ENCODE measurements around the gene SNX24.
A peak's percentile ranks its signal among the peaks of the same experiment; 100 is the strongest.

Gene SNX24

GRCh38 chr5:123028222-123028621 is 182.8 kb downstream of the SNX24 start:
- DNase-seq (ENCODE audit: low read depth): no peak
- no peak overlapping the region for H3K4me3 ChIP-seq (ENCODE audit: low read length)
- TF ChIP-seq, protein P1, sequence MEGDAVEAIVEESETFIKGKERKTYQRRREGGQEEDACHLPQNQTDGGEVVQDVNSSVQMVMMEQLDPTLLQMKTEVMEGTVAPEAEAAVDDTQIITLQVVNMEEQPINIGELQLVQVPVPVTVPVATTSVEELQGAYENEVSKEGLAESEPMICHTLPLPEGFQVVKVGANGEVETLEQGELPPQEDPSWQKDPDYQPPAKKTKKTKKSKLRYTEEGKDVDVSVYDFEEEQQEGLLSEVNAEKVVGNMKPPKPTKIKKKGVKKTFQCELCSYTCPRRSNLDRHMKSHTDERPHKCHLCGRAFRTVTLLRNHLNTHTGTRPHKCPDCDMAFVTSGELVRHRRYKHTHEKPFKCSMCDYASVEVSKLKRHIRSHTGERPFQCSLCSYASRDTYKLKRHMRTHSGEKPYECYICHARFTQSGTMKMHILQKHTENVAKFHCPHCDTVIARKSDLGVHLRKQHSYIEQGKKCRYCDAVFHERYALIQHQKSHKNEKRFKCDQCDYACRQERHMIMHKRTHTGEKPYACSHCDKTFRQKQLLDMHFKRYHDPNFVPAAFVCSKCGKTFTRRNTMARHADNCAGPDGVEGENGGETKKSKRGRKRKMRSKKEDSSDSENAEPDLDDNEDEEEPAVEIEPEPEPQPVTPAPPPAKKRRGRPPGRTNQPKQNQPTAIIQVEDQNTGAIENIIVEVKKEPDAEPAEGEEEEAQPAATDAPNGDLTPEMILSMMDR (conservative IDR thresholded peaks at IDR 0.05; ENCODE audit: low read depth, low read length): no peak

GRCh38 chr5:123033157-123033671 is 187.8 kb downstream of the SNX24 start:
- H3K4me3 ChIP-seq (ENCODE audit: low read length): no peak overlapping the region
- TF ChIP-seq, protein P1 (conservative IDR thresholded peaks at IDR 0.05; ENCODE audit: low read depth, low read length): no peak
- DNase-seq (ENCODE audit: low read depth): no peak

- TF ChIP-seq, protein P1 (conservative IDR thresholded peaks at IDR 0.05; ENCODE audit: low read depth, low read length): no peak
- DNase-seq (ENCODE audit: low read depth): no peak
- H3K4me3 ChIP-seq (ENCODE audit: low read length): peak overlapping the region; percentile 74
Observed at GRCh38 chr5:123035360-123035917, 190.0 kb downstream of the SNX24 start.

DNA sequence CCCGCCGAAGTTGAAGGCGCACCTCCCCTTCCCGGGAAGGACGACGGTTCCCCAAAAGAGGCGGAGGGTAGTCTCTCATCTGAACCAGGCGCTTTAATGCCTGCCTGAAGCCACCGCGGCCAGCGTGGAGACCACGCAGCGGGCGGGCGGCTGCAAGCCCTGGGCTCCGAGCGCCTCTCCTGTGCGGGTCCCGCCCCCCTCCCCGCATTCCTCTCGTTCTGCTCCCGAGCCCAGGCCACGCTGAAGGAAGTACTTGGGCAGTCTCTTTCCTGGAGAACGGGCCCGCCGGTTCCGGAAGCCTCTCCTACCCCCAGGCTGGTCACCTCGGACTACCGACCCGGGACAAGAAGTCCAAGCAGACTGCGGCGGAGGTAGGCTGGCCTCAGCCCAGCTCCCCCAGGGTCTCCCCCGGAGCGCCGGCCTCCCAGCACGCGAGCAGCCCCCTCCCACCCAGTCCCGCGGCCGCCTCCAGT is 190.5 kb downstream of the SNX24 start:
- peak overlapping the region; percentile 74 for H3K4me3 ChIP-seq (ENCODE audit: low read length)
- TF ChIP-seq, protein P1 (conservative IDR thresholded peaks at IDR 0.05; ENCODE audit: low read depth, low read length): peak; percentile 12
- DNase-seq (ENCODE audit: low read depth): no peak

GRCh38 chr5:123036391-123037103 is 191.1 kb downstream of the SNX24 start, which contains the start of gene PPIC:
Gene PPIC, minus strand, starts transcription at chr5:123036725. Its CDS starts 100 bp downstream, at chr5:123036625.
- peak within 1 kb of the TSS; percentile 74 for H3K4me3 ChIP-seq (ENCODE audit: low read length)
- peak; percentile 42 for DNase-seq (ENCODE audit: low read depth)
- TF ChIP-seq, protein P1 (conservative IDR thresholded peaks at IDR 0.05; ENCODE audit: low read depth, low read length): no peak

DNA sequence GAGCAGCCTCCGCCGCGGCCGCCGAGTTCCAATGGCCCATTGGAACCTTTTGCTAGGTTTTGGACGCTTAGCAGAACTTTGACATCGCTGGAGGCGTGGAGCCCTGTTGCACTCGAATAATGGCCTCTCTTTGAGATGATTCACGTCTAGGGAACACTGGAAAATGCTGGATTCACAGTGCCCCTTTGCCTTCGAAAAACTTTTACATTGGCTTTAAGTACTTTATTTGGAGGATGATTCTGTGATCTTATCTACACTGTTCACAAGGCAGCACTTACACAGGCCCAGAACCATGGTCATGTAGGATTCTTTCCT is 191.6 kb downstream of the SNX24 start:
- peak overlapping the region; percentile 74 for H3K4me3 ChIP-seq (ENCODE audit: low read length)
- TF ChIP-seq, protein P1 (conservative IDR thresholded peaks at IDR 0.05; ENCODE audit: low read depth, low read length): no peak
- no peak for DNase-seq (ENCODE audit: low read depth)

- H3K4me3 ChIP-seq (ENCODE audit: low read length): no peak overlapping the region
- DNase-seq (ENCODE audit: low read depth): no peak
- TF ChIP-seq, protein P1 (conservative IDR thresholded peaks at IDR 0.05; ENCODE audit: low read depth, low read length): no peak
Observed at GRCh38 chr5:123039673-123040072, 194.3 kb downstream of the SNX24 start.
